ENCODE data around the gene OSMR.

- TF ChIP-seq CTCF (IDR thresholded peaks at IDR 0.05) (no peak), POLR2AphosphoS5 (IDR thresholded peaks at IDR 0.05; ENCODE audit: low read depth, low read length) (no peak; the same call in 1 of the 2 replicates)
These were observed 38.0 kb upstream of the OSMR start for GRCh38 chr5:38807570-38808483.
